IMR-90 (cell line): ENCODE measurements around the gene NCAPD3. TPM values are rescaled to one million over a fixed set of nuclear protein-coding genes. Genes with fewer than 3 reads are reported as not detected.

Experiments used
- ATAC-seq: fragments of 200-7000 bp; cut with Tn5 transposase; 2 replicates; pipeline ENCODE4 v1.9.1; 2020; ENCODE audit warnings: low read depth, mild to moderate bottlenecking, moderate library complexity
- BruUV-seq: library from RNA; stranded (reverse); fragments of 400-500 nt; replicated peaks from 2 replicates; lab custom pipeline; 2021; lab: Mats Ljungman, UMichigan
- CTCF ChIA-PET: fragments of 300-600 bp; formaldehyde crosslinking; extraction: SDS; loops from one replicate; lab custom pipeline; 2021; ENCODE audit warnings: antibody characterized with exemption; lab: Yijun Ruan, JAX
- POLR2A ChIA-PET: fragments of 300-600 bp; sonication (Branson Sonifier 250); formaldehyde crosslinking; loops from one replicate; lab custom pipeline; 2022; ENCODE audit warnings: antibody characterized with exemption; ENCODE audit not compliant: unreplicated experiment; lab: Charles Lee
- DNase-seq: peaks from one replicate; pipeline ENCODE4 v3.0.0; 2013
- H2AFZ ChIP-seq: replicated peaks from 2 replicates; pipeline ENCODE3; 2013; ENCODE audit warnings: low read length, mild to moderate bottlenecking; ENCODE audit not compliant: poor library complexity
- H2AK5ac ChIP-seq: 2 replicates; pipeline ENCODE4 v1.6.1; 2013; ENCODE audit warnings: low read depth, low read length, inconsistent platforms
- H2AK9ac ChIP-seq: replicated peaks from 2 replicates; pipeline ENCODE3; 2013; ENCODE audit warnings: mild to moderate bottlenecking, low read depth, low read length, moderate library complexity; ENCODE audit not compliant: poor library complexity
- H2BK120ac ChIP-seq: 2 replicates; pipeline ENCODE4 v1.6.1; 2013; ENCODE audit warnings: low read depth, low read length, inconsistent platforms
- H2BK15ac ChIP-seq: 3 replicates; pipeline ENCODE4 v1.6.1; 2013; ENCODE audit warnings: low read depth, low read length, inconsistent platforms
- H2BK20ac ChIP-seq: 2 replicates; pipeline ENCODE4 v1.6.1; 2013; ENCODE audit warnings: low read depth, mild to moderate bottlenecking, inconsistent platforms, low read length, moderate library complexity
- H2BK5ac ChIP-seq: 2 replicates; pipeline ENCODE4 v1.6.1; 2013; ENCODE audit warnings: mild to moderate bottlenecking, low read depth, low read length, inconsistent platforms; ENCODE audit not compliant: poor library complexity, severe bottlenecking
- H3K14ac ChIP-seq: replicated peaks from 2 replicates; pipeline ENCODE4 v1.6.1; 2013; ENCODE audit warnings: low read depth, low read length, inconsistent platforms
- H3K18ac ChIP-seq: 2 replicates; pipeline ENCODE4 v1.6.1; 2013; ENCODE audit warnings: low read depth, low read length, control low read depth
- H3K23ac ChIP-seq: 2 replicates; pipeline ENCODE4 v1.6.1; 2013; ENCODE audit warnings: low read depth, low read length, inconsistent platforms
- H3K27ac ChIP-seq: 2 replicates; pipeline ENCODE4 v1.5.1; 2013; ENCODE audit warnings: mild to moderate bottlenecking, control low read depth, low read length; ENCODE audit not compliant: insufficient read depth
- H3K27me3 ChIP-seq: 2 replicates; pipeline ENCODE4 v1.6.1; 2013; ENCODE audit warnings: low read length; ENCODE audit not compliant: control insufficient read depth, insufficient read depth
- H3K36me3 ChIP-seq: 2 replicates; pipeline ENCODE4 v1.6.1; 2013; ENCODE audit warnings: low read length, mixed read lengths; ENCODE audit not compliant: control insufficient read depth, insufficient read depth
- H3K4ac ChIP-seq: 2 replicates; pipeline ENCODE4 v1.6.1; 2013; ENCODE audit warnings: low read depth, low read length, inconsistent platforms
- H3K4me1 ChIP-seq: 2 replicates; pipeline ENCODE4 v1.6.1; 2013; ENCODE audit warnings: low read length, mixed read lengths; ENCODE audit not compliant: control insufficient read depth, insufficient read depth
- H3K4me2 ChIP-seq: 2 replicates; pipeline ENCODE4 v1.6.1; 2013; ENCODE audit warnings: low read depth, mild to moderate bottlenecking, control low read depth, low read length, moderate library complexity
- H3K4me3 ChIP-seq: 2 replicates; pipeline ENCODE4 v1.5.1; 2013; ENCODE audit warnings: low read depth, mild to moderate bottlenecking, control low read depth, low read length, moderate library complexity; ENCODE audit not compliant: insufficient read depth
- H3K56ac ChIP-seq: 2 replicates; pipeline ENCODE4 v1.6.1; 2013; ENCODE audit warnings: low read length, inconsistent platforms; ENCODE audit not compliant: insufficient read depth; ENCODE audit errors: extremely low read depth
- H3K79me1 ChIP-seq, 2 experiments: 2 replicates each; pipeline ENCODE4 v1.6.1; 2013; ENCODE audit warnings: low read length in 2 of 2, inconsistent platforms in 1 of 2, low read depth in 1 of 2
- H3K9ac ChIP-seq: 2 replicates; pipeline ENCODE4 v1.6.1; 2013; ENCODE audit warnings: low read depth, low read length, control low read depth
- H3K9me1 ChIP-seq: 2 replicates; pipeline ENCODE4 v1.6.1; 2013; ENCODE audit warnings: low read length, inconsistent platforms; ENCODE audit not compliant: insufficient read depth
- H3K9me3 ChIP-seq: 2 replicates; pipeline ENCODE4 v1.6.1; 2013; ENCODE audit warnings: low read length; ENCODE audit not compliant: control insufficient read depth, insufficient read depth
- H4K20me1 ChIP-seq: 2 replicates; pipeline ENCODE4 v1.6.1; 2013; ENCODE audit warnings: low read length, inconsistent platforms; ENCODE audit not compliant: insufficient read depth
- H4K5ac ChIP-seq: 2 replicates; pipeline ENCODE4 v1.6.1; 2013; ENCODE audit warnings: mild to moderate bottlenecking, low read depth, low read length, control low read depth
- H4K8ac ChIP-seq, 2 experiments: 2 replicates each; pipeline ENCODE4 v1.6.1; 2013; ENCODE audit warnings: low read depth in 2 of 2, low read length in 2 of 2, control low read depth in 1 of 2, inconsistent platforms in 1 of 2
- H4K91ac ChIP-seq: 2 replicates; pipeline ENCODE4 v1.6.1; 2013; ENCODE audit warnings: low read depth, low read length, inconsistent platforms; ENCODE audit not compliant: insufficient read depth
- CEBPB ChIP-seq: IDR thresholded peaks from 2 replicates; pipeline ENCODE4 v1.6.1; 2012; ENCODE audit warnings: low read depth, low read length, improper control_type of control experiment
- CHD1 ChIP-seq: IDR thresholded peaks from 2 replicates; pipeline ENCODE4 v1.6.1; 2012; ENCODE audit warnings: low read depth, low read length, improper control_type of control experiment
- ELK1 ChIP-seq: fragments of 150-350 bp; IDR thresholded peaks from 2 replicates; pipeline ENCODE4 v1.6.1; 2016; ENCODE audit warnings: low read depth, mild to moderate bottlenecking, low read length, moderate library complexity, borderline replicate concordance
- MXI1 ChIP-seq: IDR thresholded peaks from 2 replicates; pipeline ENCODE4 v1.6.1; 2012; ENCODE audit warnings: low read depth, mild to moderate bottlenecking, low read length, moderate library complexity, borderline replicate concordance
- NFE2L2 ChIP-seq: fragments of 150-350 bp; IDR thresholded peaks from 2 replicates; pipeline ENCODE4 v1.6.1; 2016; ENCODE audit warnings: low read depth, mild to moderate bottlenecking, low read length
- POLR2A ChIP-seq: IDR thresholded peaks from 2 replicates; pipeline ENCODE4 v1.6.1; 2012; ENCODE audit warnings: mild to moderate bottlenecking, low read depth, low read length
- RFX5 ChIP-seq: IDR thresholded peaks from 2 replicates; pipeline ENCODE4 v1.8.0; 2012; ENCODE audit warnings: low read depth, mild to moderate bottlenecking, low read length, moderate library complexity
- WGBS, 2 experiments: methylation state at CpG; one replicate each; pipeline versions ENCODE4 v1.1.5 to v1.1.7; 2013; ENCODE audit warnings: missing lambda C conversion rate in 2 of 2; ENCODE audit not compliant: insufficient read length in 1 of 2; ENCODE audit errors: extremely low coverage in 2 of 2; 5-methylcytosine and 5-hydroxymethylcytosine counted together
- dilution Hi-C: fragments of 300-500 bp; cut with HindIII; formaldehyde crosslinking; loops from one replicate; pipeline ENCODE4 v1.14.3; 2018; ENCODE audit warnings: low sequenced_read_pairs; ENCODE audit not compliant: unreplicated experiment
- in situ Hi-C: fragments of 300-500 bp; cut with MboI; formaldehyde crosslinking; loops from 3 replicates; pipeline ENCODE4 v1.14.3; 2019; ENCODE audit warnings: low sequenced_read_pairs, inconsistent platforms, mixed read lengths
- intact Hi-C: fragments of 100-400 bp; cut with micrococcal nuclease; formaldehyde crosslinking; loops from 2 replicates; pipeline ENCODE4 v1.10.0; 2022
- polyA plus RNA-seq, 3 experiments: library from polyadenylated mRNA; depleted of rRNA; stranded (reverse); fragments of >200 nt; gene quantifications; 2 replicates each; pipeline ENCODE4 v1.2.3, GENCODE V29; 2012; ENCODE audit warnings: low replicate concordance in 1 of 3
- total RNA-seq: library from RNA; depleted of rRNA; stranded (reverse); fragments of >200 nt; gene quantifications from 2 replicates; pipeline ENCODE4 v1.2.3, GENCODE V29; 2012

Gene NCAPD3
- total and polyA plus RNA-seq, 2 of the 4 experiments (the other 2 are of a cell fraction), result 18.0 to 19.2 TPM

GRCh38 chr11:134154441-134154840 is 69.3 kb downstream of the NCAPD3 start:
- dilution Hi-C loops (no loop called here), in situ Hi-C loops (no loop called here), intact Hi-C loops (no loop called here)
- no peaks in the 10 kb centered on the region; the same call in 1 of the 2 replicates for H4K20me1 ChIP-seq
- WGBS, 2 experiments, result 100% methylated on average over 3 of the region's 11 CpGs; no CpG with 5 or more reads in 1 of the 2 experiments
- H3K79me1 ChIP-seq, result 0 out of 4 replicates have a peak, but pooled peaks cover 0 to 3% of the 10 kb centered on the region in 2 experiments
- no peak overlapping the region for H3K4ac ChIP-seq
- ChIA-PET CTCF (no interaction called here), POLR2A (no interaction called here)
- no peak overlapping the region for H3K4me3 ChIP-seq
- H3K18ac ChIP-seq, result no peak overlapping the region
- no peak overlapping the region for H2BK15ac ChIP-seq
- peaks cover 6% of the 10 kb centered on the region; the same call in 1 of the 2 replicates for H3K4me1 ChIP-seq
- no TSS peak for BruUV-seq
- no peak overlapping the region for H3K9ac ChIP-seq
- no peak overlapping the region for H3K23ac ChIP-seq
- no peak overlapping the region for H2AK9ac ChIP-seq
- H3K27me3 ChIP-seq, result no peaks in the 10 kb centered on the region
- H4K5ac ChIP-seq, result no peak overlapping the region
- no peak overlapping the region for H4K8ac ChIP-seq
- no peaks in the 10 kb centered on the region for H3K9me1 ChIP-seq
- no peak overlapping the region for H4K91ac ChIP-seq
- DNase-seq, result no peak
- H3K56ac ChIP-seq, result no peak overlapping the region
- H3K36me3 ChIP-seq, result peaks cover 35% of the 10 kb centered on the region
- no peak overlapping the region for H3K14ac ChIP-seq
- H3K27ac ChIP-seq, result no peak overlapping the region
- H3K4me2 ChIP-seq, result no peak overlapping the region
- H2AFZ ChIP-seq, result no peak overlapping the region
- no peak for ATAC-seq
- H2BK120ac ChIP-seq, result no peak overlapping the region
- no peaks in the 10 kb centered on the region for H3K9me3 ChIP-seq
- TF ChIP-seq NFE2L2 (no peak), RFX5 (no peak), CHD1 (no peak), ELK1 (no peak), CEBPB (no peak), POLR2A (no peak), MXI1 (no peak)
- no peak overlapping the region for H2BK5ac ChIP-seq
- no peak overlapping the region for H2BK20ac ChIP-seq
- H2AK5ac ChIP-seq, result no peak overlapping the region
